Osteocyte (in vitro differentiated cells): ENCODE data around the gene OR1C1. TPM values are rescaled to one million over a fixed set of nuclear protein-coding genes. Genes with fewer than 3 reads are reported as not detected.
"Not testable (repeated sequence)": the region's sequence is repeated elsewhere in the genome, so short reads cannot be mapped to it uniquely, and the experiment has no call there.

Experiments
- DNase-seq: peaks from one replicate; pipeline ENCODE4 v3.0.0; 2021; ENCODE audit warnings: mixed read lengths; ENCODE audit not compliant: unreplicated experiment; ENCODE audit errors: extremely low spot score
- H3K27ac Mint-ChIP-seq: one replicate; pipeline ENCODE4 v1.8.0; 2021; ENCODE audit warnings: mild to moderate bottlenecking, mixed read lengths; ENCODE audit not compliant: unreplicated experiment
- H3K27me3 Mint-ChIP-seq: one replicate; pipeline ENCODE4 v1.8.0; 2021; ENCODE audit warnings: mixed read lengths; ENCODE audit not compliant: unreplicated experiment
- H3K36me3 Mint-ChIP-seq: one replicate; pipeline ENCODE4 v1.8.0; 2021; ENCODE audit warnings: mixed read lengths; ENCODE audit not compliant: unreplicated experiment
- H3K4me1 Mint-ChIP-seq: one replicate; pipeline ENCODE4 v1.8.0; 2021; ENCODE audit warnings: mixed read lengths; ENCODE audit not compliant: unreplicated experiment
- H3K4me3 Mint-ChIP-seq: one replicate; pipeline ENCODE4 v1.8.0; 2021; ENCODE audit warnings: mild to moderate bottlenecking, moderate library complexity, mixed read lengths; ENCODE audit not compliant: unreplicated experiment
- H3K9me3 Mint-ChIP-seq: one replicate; pipeline ENCODE4 v1.8.0; 2021; ENCODE audit warnings: mixed read lengths; ENCODE audit not compliant: unreplicated experiment
- CTCF ChIP-seq: fragments of 200-600 bp; sonication (generic); IDR thresholded peaks from 2 replicates; pipeline ENCODE4 v1.5.0; 2021; ENCODE audit warnings: antibody characterized with exemption, mild to moderate bottlenecking, moderate library complexity
- long read RNA-seq: library from polyadenylated mRNA; unstranded; transcript quantifications from one replicate; pipeline ENCODE4 v2.0.0, GENCODE V29; 2021
- total RNA-seq: library from RNA; stranded (reverse); gene quantifications from 2 replicates; pipeline ENCODE4 v1.2.1, GENCODE V29; 2021

OR1C1 gene
- total RNA-seq, result not detected in 2 replicates
- long read RNA-seq, result 0 reads

- no peaks in the 10 kb centered on the region for H3K27me3 Mint-ChIP-seq
- no peaks in the 10 kb centered on the region for H3K9me3 Mint-ChIP-seq
These were observed at the start of gene OR1C1 for GRCh38 chr1:247760456-247760855. Gene OR1C1, minus strand, starts transcription at chr1:247760556. Its CDS starts 2,150 bp downstream, at chr1:247758406.

GRCh38 chr1:247797518-247797917 is 37.2 kb upstream of the OR1C1 start:
- H3K4me3 Mint-ChIP-seq, result no peak overlapping the region
- no peak for DNase-seq
- H3K27me3 Mint-ChIP-seq, result no peaks in the 10 kb centered on the region
- H3K9me3 Mint-ChIP-seq, result peaks cover 37% of the 10 kb centered on the region
- no peaks in the 10 kb centered on the region for H3K36me3 Mint-ChIP-seq
- no peak overlapping the region for H3K27ac Mint-ChIP-seq
- TF ChIP-seq CTCF, result no peak
- no peaks in the 10 kb centered on the region for H3K4me1 Mint-ChIP-seq

More at GRCh38 chr1:247760456-247760855, at the start of gene OR1C1:
- no peak for DNase-seq
- H3K4me3 Mint-ChIP-seq, result no peak within 1 kb of the TSS
- H3K27ac Mint-ChIP-seq, result no peak within 1 kb of the TSS
- no peak for TF ChIP-seq CTCF
- H3K36me3 Mint-ChIP-seq, result no peaks in the 10 kb centered on the region
- H3K4me1 Mint-ChIP-seq, result no peaks in the 10 kb centered on the region

- no peak overlapping the region for H3K4me3 Mint-ChIP-seq
- TF ChIP-seq CTCF, result no peak
- H3K36me3 Mint-ChIP-seq, result no peaks in the 10 kb centered on the region
- no peaks in the 10 kb centered on the region for H3K4me1 Mint-ChIP-seq
- no peak for DNase-seq
- no peak overlapping the region for H3K27ac Mint-ChIP-seq
- H3K27me3 Mint-ChIP-seq, result no peaks in the 10 kb centered on the region
- H3K9me3 Mint-ChIP-seq, result no peaks in the 10 kb centered on the region
These were observed 9.2 kb upstream of the OR1C1 start for GRCh38 chr1:247769603-247770002.

- not testable (repeated sequence) for H3K9me3 Mint-ChIP-seq, H3K27ac Mint-ChIP-seq, H3K4me1 Mint-ChIP-seq, H3K4me3 Mint-ChIP-seq, H3K36me3 Mint-ChIP-seq, DNase-seq, H3K27me3 Mint-ChIP-seq
These were observed 6.0 kb downstream of the OR1C1 start for GRCh38 chr1:247754311-247754710.

GRCh38 chr1:247749870-247750269 is 10.5 kb downstream of the OR1C1 start:
- Mint-ChIP-seq H3K4me1 (peaks cover 5% of the 10 kb centered on the region), H3K27ac (no peak overlapping the region), H3K9me3 (peaks cover 19% of the 10 kb centered on the region), H3K4me3 (no peak overlapping the region), H3K36me3 (no peaks in the 10 kb centered on the region), H3K27me3 (no peaks in the 10 kb centered on the region)
- no peak for DNase-seq
- TF ChIP-seq CTCF, result no peak

- Mint-ChIP-seq H3K27ac (peak within 1 kb of the TSS; percentile 63), H3K36me3 (no peaks in the 10 kb centered on the region), H3K27me3 (no peaks in the 10 kb centered on the region), H3K4me3 (no peak within 1 kb of the TSS), H3K4me1 (peaks cover 5% of the 10 kb centered on the region), H3K9me3 (peaks cover 34% of the 10 kb centered on the region)
- TF ChIP-seq CTCF, result no peak
- DNase-seq, result no peak
These were observed 12.3 kb downstream of the OR1C1 start, which contains the start of gene OR14A2 for GRCh38 chr1:247748041-247748440. Gene OR14A2, minus strand, starts transcription at chr1:247748141.
